PFSK-1 (cell line): ENCODE data around the gene FYN.

Source experiments
- FOXP2 ChIP-seq: optimal IDR thresholded peaks from 2 replicates; pipeline ENCODE3; 2011; ENCODE audit warnings: borderline replicate concordance, control low read depth, inconsistent platforms; ENCODE audit not compliant: insufficient read depth; ENCODE audit errors: extremely low read length, extremely low read depth
- POLR2AphosphoS5 ChIP-seq: IDR thresholded peaks from 2 replicates; pipeline ENCODE4 v1.6.1; 2012; ENCODE audit warnings: low read depth, mild to moderate bottlenecking, control low read depth, low read length, moderate library complexity
- REST ChIP-seq, 2 experiments: IDR thresholded peaks; 2 replicates each; pipeline versions ENCODE4 v1.6.1 to v1.8.0; 2011 to 2012; ENCODE audit warnings: low read depth in 2 of 2, low read length in 2 of 2, control low read depth in 1 of 2, inconsistent platforms in 1 of 2, mild to moderate bottlenecking in 1 of 2, moderate library complexity in 1 of 2; ENCODE audit not compliant: insufficient read depth in 1 of 2
- SIN3A ChIP-seq: IDR thresholded peaks from 2 replicates; pipeline ENCODE4 v1.6.1; 2012; ENCODE audit warnings: mild to moderate bottlenecking, low read length, moderate library complexity, borderline replicate concordance; ENCODE audit not compliant: insufficient read depth
- TAF1 ChIP-seq: IDR thresholded peaks from 2 replicates; pipeline ENCODE4 v1.6.1; 2012; ENCODE audit warnings: low read length, control low read depth, borderline replicate concordance; ENCODE audit not compliant: insufficient read depth

Gene FYN

DNA sequence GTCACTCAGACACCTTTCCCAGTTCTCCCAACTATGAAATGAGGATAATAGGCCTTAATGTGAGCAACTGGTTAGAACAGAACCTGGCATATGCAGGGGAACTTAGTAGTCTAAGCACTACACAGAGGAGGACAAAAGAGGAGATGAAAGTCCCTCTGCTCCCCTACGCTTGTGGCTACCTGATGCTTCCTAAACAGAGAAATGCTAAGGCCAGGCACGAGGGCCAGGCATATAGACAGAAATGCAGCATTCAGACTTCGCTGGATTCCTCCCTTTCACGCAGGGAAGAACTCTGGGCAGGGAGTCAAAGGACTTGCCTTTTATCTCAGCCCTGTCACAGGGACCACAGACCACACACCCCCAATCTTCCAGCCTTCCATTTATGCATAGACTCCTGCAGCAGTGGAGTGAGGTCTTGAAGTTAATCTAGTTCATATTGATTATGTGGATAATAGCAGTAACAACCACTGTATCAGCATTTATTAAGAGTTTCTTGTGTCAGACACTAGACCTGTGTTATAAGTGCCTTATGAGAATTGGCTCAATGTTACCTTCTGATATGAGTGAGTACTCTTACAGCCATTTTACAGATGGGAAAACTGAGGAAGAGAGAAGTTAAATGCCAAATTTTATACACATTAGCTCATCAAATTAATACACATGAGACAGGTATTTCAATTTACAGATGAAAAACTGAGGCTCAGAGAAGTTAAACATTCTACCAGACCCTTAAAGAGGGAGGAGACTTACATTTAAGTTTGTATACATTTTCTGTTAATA, 240.6 kb downstream of the FYN start:
- TF ChIP-seq TAF1 = no peak
- no peak for TF ChIP-seq FOXP2
- TF ChIP-seq REST (IDR thresholded peaks at IDR 0.05; ENCODE audit: insufficient read depth in 1 of 2, low read depth in 2 of 2, low read length in 2 of 2) = no peak
- no peak for TF ChIP-seq SIN3A
- no peak for TF ChIP-seq POLR2AphosphoS5

DNA sequence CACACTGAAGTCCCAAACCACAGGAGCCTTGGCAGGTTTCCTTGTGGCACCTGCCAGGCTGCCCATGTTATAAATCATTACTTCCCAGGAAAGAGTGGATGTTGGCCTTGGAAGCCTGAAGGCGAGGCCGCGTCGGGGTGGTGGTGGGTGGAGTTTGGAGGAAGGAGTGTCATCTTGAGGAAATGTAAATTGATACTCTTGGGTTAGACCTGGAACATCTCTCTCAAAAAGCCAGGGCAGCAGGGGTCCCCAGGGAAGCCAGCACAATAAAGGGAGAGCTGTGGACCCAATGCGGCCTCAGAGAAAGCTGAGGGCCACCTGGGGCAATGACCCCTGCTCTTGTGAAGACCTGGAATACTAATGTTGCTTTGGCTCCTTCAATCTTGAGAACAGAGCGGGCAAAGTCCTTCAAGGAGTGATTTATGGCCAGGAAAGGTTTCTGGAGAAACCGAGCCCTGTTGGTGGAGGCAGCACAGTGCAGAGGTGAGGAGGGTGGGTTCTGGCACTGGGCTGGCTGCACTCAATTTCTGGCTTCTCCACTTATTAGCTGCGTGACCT, 241.3 kb downstream of the FYN start:
- no peak for TF ChIP-seq REST (IDR thresholded peaks at IDR 0.05; ENCODE audit: insufficient read depth in 1 of 2, low read depth in 2 of 2, low read length in 2 of 2)
- no peak for TF ChIP-seq SIN3A
- TF ChIP-seq TAF1 = no peak
- no peak for TF ChIP-seq FOXP2
- no peak for TF ChIP-seq POLR2AphosphoS5

- TF ChIP-seq TAF1 = no peak
Measured at GRCh38 chr6:111631018-111631417, 242.2 kb downstream of the FYN start.

DNA sequence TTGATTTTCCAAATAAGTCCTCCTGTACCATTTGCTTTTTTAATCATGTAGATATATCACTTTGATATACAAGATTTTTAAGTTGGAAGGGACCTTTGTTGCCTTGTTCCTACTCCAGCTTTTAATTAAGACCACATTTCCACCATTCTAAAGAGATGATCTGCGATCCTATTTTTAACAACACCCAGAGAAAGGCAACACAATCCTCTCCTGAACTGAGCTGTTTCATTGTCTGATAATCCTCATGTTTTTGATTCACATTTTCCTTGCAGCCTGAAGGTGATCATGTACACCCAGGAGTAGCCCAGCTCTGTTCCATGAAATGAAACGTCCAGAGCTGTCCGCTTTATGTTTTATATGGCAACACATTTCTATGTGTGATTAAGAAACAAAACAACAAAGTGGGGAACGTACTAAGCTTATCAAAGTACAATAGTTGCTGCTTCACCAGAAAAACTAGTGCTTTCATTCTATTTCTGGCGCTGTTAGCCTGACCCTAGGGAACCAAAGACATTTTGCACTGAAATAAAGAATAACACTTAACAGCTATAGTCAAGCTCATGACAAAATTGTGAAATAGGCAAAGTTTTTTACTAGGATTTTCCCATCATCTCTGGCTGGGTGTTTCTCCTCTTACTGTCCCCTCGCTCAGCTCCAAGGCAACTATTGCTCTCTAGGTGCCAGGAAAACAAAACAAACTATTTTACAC, 245.0 kb downstream of the FYN start:
- TF ChIP-seq SIN3A (no peak), FOXP2 (no peak)

DNA sequence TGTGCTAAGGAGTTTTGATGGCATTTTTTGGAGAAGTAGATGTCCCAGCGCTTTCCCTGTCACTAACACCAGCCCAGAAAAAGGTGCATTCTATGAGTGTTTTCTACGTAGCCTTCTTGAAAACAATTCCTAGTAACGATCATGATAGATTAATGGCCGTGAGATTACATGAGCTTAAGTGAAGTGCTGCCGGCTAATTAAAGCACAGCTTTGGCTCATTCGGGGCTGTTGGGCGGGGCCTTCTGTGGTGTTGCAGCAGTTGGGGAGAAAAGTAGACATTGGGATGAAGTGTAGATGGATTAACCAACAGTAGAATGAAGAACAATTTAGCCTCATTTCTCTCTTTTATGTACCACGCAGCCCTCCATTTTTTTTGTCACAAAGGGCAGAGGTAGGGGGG, 246.8 kb downstream of the FYN start:
- TF ChIP-seq SIN3A (no peak), REST (IDR thresholded peaks at IDR 0.05; ENCODE audit: insufficient read depth in 1 of 2, low read depth in 2 of 2, low read length in 2 of 2) (no peak), TAF1 (no peak)

DNA sequence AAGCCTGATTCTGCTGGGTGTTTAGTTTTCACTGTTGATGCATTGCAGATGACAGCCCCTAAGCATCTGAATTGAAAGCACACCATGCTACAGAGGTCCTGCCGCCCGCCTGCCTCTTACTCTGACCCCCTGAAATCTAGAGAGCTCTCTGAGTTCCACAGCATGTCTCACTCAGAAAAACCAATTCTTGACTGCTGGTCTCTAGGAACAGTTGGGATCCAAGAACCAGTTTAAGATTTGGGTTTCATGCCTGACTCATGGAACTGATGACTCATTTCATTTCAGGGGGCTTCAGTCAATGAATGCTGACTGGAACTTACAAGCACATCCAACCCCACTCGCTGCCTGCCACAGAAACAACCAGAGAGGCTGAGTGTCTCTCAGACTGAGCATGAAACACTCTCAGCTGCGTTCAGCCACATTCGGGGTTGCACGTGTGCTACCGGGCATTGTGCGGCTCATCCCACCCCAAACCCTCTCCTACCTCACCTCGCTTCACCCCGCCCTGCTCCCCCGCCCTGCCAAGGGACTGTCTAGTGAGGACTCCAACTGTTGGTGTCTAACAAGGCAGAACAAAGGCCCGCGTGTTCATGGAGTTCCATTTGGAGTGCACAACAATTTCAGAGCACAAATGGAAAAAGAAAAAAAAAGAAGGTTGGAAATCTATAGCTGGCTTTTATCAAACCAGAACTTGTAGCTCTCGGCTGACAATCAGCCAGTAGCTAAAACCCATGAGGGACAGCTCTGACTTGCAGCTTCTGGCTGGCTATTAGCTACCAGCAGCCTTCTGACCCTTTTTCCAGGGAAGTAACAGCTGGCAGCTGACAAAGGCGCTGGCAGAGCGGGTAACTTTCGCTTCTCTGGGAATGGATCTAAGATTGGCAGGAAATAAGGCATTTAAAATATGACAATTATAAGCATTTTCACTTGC, 247.5 kb downstream of the FYN start:
- no peak for TF ChIP-seq FOXP2
- no peak for TF ChIP-seq REST (IDR thresholded peaks at IDR 0.05; ENCODE audit: insufficient read depth in 1 of 2, low read depth in 2 of 2, low read length in 2 of 2)
- TF ChIP-seq SIN3A = no peak
- no peak for TF ChIP-seq TAF1
- no peak for TF ChIP-seq POLR2AphosphoS5
